ENCODE measurements around the gene SIRT4.

Gene SIRT4

DNA sequence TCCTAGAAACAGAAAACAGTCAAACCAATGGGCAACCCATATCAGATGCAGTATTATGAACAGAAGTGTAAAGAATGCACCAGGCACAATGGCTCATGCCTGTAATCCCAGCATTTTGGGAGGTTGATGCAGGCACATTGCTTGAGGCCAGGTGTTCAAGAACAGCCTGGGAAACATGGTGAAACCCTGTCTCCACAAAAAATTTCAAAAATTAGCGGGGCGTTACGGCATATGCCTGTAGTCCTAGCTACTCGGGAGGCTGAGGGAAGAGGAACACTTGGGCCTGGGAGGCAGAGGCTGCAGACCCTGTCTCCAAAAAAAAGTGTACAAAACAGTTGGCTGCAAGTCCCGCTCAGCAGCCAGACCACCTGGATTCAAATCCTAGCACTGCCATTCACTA, 41.5 kb upstream of the SIRT4 start:
- TF ChIP-seq, protein P1, sequence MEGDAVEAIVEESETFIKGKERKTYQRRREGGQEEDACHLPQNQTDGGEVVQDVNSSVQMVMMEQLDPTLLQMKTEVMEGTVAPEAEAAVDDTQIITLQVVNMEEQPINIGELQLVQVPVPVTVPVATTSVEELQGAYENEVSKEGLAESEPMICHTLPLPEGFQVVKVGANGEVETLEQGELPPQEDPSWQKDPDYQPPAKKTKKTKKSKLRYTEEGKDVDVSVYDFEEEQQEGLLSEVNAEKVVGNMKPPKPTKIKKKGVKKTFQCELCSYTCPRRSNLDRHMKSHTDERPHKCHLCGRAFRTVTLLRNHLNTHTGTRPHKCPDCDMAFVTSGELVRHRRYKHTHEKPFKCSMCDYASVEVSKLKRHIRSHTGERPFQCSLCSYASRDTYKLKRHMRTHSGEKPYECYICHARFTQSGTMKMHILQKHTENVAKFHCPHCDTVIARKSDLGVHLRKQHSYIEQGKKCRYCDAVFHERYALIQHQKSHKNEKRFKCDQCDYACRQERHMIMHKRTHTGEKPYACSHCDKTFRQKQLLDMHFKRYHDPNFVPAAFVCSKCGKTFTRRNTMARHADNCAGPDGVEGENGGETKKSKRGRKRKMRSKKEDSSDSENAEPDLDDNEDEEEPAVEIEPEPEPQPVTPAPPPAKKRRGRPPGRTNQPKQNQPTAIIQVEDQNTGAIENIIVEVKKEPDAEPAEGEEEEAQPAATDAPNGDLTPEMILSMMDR (IDR thresholded peaks at IDR 0.05; ENCODE audit: low read depth, low read length, missing control alignments) = no peak
- no peak overlapping the region for H3K4me3 ChIP-seq (replicated peaks; ENCODE audit: low read depth, low read length)
- DNase-seq (ENCODE audit: extremely low read depth, low read depth) = no peak

DNA sequence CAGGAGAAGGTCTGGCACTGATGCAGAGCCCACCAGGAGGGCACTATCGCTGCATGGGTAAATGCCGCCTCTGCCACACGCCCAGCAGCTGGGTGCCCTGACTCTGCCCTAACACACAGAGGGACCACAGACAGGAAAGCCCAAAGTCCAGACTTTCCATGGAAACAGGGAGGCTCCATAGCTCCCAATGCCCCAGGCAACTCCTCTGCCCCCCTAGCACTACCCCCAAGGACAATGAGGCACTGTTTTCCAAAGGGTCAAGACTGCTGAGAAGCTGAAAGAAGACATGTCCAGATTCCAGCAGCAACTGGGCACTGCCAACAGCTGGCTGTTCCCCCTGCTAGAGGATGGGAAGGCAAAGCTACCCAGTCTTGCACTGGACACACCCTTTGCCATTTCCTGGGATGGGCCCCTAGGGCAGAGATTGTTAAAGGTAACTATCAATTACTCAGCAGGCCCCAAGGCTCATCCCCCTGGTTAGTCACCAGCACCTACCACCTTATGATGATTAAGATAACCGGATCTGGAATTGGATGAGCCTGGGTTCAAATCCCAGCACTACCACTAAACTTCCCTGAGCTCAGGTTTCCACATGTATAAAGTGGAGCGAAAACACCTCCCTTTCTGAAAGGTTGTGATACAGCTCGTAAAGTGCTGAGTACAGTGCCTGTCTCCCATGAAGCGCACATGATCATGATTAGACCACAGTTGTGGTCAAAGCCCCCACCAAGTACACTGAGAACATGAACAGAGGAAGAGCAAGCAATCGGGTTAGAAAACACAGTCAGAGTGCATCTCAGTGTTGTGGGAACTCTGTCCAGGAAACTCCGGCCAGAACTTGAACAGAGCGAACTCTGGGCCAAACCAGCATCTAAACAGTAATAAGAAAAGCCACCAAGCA, 39.9 kb upstream of the SIRT4 start:
- peak overlapping the region; percentile 70 for H3K4me3 ChIP-seq (replicated peaks; ENCODE audit: low read depth, low read length)
- TF ChIP-seq, protein P1 (IDR thresholded peaks at IDR 0.05; ENCODE audit: low read depth, low read length, missing control alignments) = no peak
- DNase-seq (ENCODE audit: extremely low read depth, low read depth) = no peak

DNA sequence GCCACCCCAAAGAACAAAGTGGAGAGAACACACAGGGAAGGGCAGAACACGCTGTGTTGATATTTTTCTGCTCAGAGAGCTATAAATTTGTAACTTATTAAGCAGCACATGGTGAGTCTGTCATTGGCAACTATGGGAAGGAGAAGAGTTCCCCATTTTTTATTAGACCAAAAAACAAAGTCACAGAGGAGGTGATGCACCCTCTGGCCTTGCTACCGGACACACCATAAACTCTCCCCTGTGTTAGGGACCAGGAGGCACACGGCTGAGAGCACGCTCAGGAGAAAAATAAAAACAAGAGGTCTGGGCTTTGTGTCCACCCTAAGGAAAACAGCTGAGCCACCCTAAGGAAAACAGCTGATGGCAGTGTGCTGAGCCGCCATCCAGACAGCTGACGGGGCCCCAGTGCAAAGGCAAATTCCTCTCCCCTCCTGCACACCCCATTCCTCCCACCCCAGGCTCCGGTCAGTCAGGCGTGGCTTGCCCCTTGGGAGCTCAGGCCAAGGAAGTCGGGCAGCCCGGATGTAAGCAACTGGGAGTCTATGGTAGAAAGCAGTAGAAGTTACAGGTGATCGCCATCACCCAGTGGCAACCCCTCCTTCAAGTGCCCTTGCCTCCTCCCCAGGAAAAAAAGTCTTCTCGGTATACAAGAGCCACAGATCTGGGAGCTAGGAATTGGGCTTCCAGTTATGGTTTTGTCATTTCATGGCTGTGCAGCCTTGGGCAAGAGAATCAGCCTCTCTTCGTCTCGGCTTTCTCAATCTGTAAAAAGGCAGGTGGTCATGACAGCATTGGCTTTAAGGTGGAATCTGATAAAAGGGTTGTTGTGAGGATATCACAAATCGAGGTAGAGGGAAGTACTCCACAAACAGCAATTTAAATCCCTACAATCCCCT, 39.0 kb upstream of the SIRT4 start:
- no peak for DNase-seq (ENCODE audit: extremely low read depth, low read depth)
- H3K4me3 ChIP-seq (replicated peaks; ENCODE audit: low read depth, low read length) = peak overlapping the region; percentile 70

DNA sequence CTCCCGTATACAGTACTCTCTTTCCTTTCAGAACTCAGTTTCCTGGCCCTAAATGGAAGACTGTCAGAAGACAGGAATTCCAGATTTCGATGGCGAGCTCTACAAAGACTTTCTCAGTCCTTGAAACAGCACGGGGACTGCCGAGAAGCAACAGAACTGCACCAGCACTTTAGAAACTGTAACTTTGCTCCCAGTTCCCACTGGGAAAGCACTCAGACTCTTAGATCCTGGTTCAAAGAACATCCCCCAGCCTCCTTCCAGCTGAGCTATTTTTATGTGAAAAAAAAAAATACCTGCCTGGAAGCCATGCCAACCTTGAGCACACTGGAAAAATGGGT, 38.4 kb upstream of the SIRT4 start:
- DNase-seq (ENCODE audit: extremely low read depth, low read depth) = no peak
- H3K4me3 ChIP-seq (replicated peaks; ENCODE audit: low read depth, low read length) = peak overlapping the region; percentile 70
- TF ChIP-seq, protein P1 (IDR thresholded peaks at IDR 0.05; ENCODE audit: low read depth, low read length, missing control alignments) = no peak

More for the DNA sequence above, 39.0 kb upstream of the SIRT4 start:
- TF ChIP-seq, protein P1 (IDR thresholded peaks at IDR 0.05; ENCODE audit: low read depth, low read length, missing control alignments) = no peak

DNA sequence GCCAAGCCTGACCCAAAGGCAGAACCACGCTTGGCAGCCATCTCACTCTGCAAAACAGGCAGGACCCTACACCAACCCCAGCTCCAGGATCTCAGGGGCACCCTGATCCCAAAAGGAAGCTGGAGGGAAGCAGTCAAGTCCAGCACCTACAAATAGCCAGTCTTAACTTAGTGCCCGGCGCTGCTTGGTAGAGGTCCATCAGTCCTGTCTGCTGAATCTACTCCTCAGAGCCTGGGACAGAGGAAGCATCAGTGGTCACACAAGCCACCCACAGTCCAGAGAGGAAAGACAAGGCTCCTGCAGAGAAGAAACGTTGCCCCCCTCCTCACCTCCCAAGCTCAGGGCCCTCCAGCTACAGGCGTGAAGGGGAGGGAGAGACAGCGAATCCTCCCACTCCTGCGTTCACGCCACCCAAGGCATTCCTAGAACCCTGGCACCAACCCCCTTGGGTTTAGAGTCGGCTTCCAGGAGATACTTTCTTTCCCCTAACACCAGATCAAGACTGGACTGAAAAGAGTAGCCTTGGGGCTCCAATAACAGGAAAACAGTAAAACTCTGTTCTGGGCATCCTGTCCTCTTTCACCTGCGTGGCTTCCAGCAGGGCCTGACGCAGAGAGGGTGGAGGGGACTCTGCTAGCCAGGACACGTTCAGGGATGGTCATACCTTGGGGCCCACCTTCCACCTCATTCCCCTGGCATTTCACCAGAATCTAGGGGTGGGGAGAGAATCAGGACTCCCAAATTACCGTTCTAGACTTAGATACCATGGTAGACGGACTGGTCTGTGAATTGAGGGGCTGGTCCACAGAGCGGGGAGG, 37.8 kb upstream of the SIRT4 start:
- DNase-seq (ENCODE audit: extremely low read depth, low read depth) = no peak

More for the DNA sequence above, 37.8 kb upstream of the SIRT4 start:
- H3K4me3 ChIP-seq (replicated peaks; ENCODE audit: low read depth, low read length) = peak overlapping the region; percentile 70
- TF ChIP-seq, protein P1 (IDR thresholded peaks at IDR 0.05; ENCODE audit: low read depth, low read length, missing control alignments) = no peak

Data from HFF-Myc (cell line).